Measurements from ENCODE around the gene EMC8.

EMC8 gene

GRCh38 chr16:85761861-85762260 lies 37.5 kb downstream of the EMC8 start:
- no peaks in the 10 kb centered on the region for H3K27me3 ChIP-seq (ENCODE audit: control insufficient read depth, insufficient read depth, low read length)
- H3K9me3 ChIP-seq (ENCODE audit: control insufficient read depth, low read depth, low read length), result no peaks in the 10 kb centered on the region
- no peak overlapping the region for H3K4me3 ChIP-seq (ENCODE audit: low read length)
- H3K4me1 ChIP-seq (ENCODE audit: control insufficient read depth, low read depth, low read length), result peaks cover 6% of the 10 kb centered on the region
- no peak overlapping the region for H3K9ac ChIP-seq (ENCODE audit: low read length)
- H3K27ac ChIP-seq (ENCODE audit: low read length), result no peak overlapping the region
- no peaks in the 10 kb centered on the region for H3K36me3 ChIP-seq (ENCODE audit: control insufficient read depth, low read depth, low read length)

GRCh38 chr16:85759631-85760419 lies 39.5 kb downstream of the EMC8 start:
- no peak overlapping the region for H3K9ac ChIP-seq (ENCODE audit: low read length)
- H3K27me3 ChIP-seq (ENCODE audit: control insufficient read depth, insufficient read depth, low read length), result no peaks in the 10 kb centered on the region
- no peaks in the 10 kb centered on the region for H3K9me3 ChIP-seq (ENCODE audit: control insufficient read depth, low read depth, low read length)
- H3K4me3 ChIP-seq (ENCODE audit: low read length), result no peak overlapping the region
- H3K36me3 ChIP-seq (ENCODE audit: control insufficient read depth, low read depth, low read length), result no peaks in the 10 kb centered on the region
- H3K4me1 ChIP-seq (ENCODE audit: control insufficient read depth, low read depth, low read length), result peaks cover 3% of the 10 kb centered on the region
- H3K27ac ChIP-seq (ENCODE audit: low read length), result no peak overlapping the region

GRCh38 chr16:85759136-85759535 lies 40.2 kb downstream of the EMC8 start:
- Histone ChIP-seq H3K4me3 (ENCODE audit: low read length) (no peak overlapping the region), H3K27ac (ENCODE audit: low read length) (no peak overlapping the region), H3K9ac (ENCODE audit: low read length) (no peak overlapping the region), H3K27me3 (ENCODE audit: control insufficient read depth, insufficient read depth, low read length) (no peaks in the 10 kb centered on the region), H3K4me1 (ENCODE audit: control insufficient read depth, low read depth, low read length) (no peaks in the 10 kb centered on the region), H3K36me3 (ENCODE audit: control insufficient read depth, low read depth, low read length) (no peaks in the 10 kb centered on the region), H3K9me3 (ENCODE audit: control insufficient read depth, low read depth, low read length) (no peaks in the 10 kb centered on the region)

- H3K9ac ChIP-seq (ENCODE audit: low read length), result no peak overlapping the region
- H3K4me3 ChIP-seq (ENCODE audit: low read length), result no peak overlapping the region
- H3K27me3 ChIP-seq (ENCODE audit: control insufficient read depth, insufficient read depth, low read length), result peaks cover 7% of the 10 kb centered on the region
- no peaks in the 10 kb centered on the region for H3K36me3 ChIP-seq (ENCODE audit: control insufficient read depth, low read depth, low read length)
- H3K27ac ChIP-seq (ENCODE audit: low read length), result no peak overlapping the region
- H3K9me3 ChIP-seq (ENCODE audit: control insufficient read depth, low read depth, low read length), result no peaks in the 10 kb centered on the region
- H3K4me1 ChIP-seq (ENCODE audit: control insufficient read depth, low read depth, low read length), result peaks cover 5% of the 10 kb centered on the region
These were observed 42.0 kb downstream of the EMC8 start for GRCh38 chr16:85757341-85757822.

GRCh38 chr16:85755929-85756768 lies 43.2 kb downstream of the EMC8 start:
- Histone ChIP-seq H3K9me3 (ENCODE audit: control insufficient read depth, low read depth, low read length) (no peaks in the 10 kb centered on the region), H3K4me1 (ENCODE audit: control insufficient read depth, low read depth, low read length) (peaks cover 13% of the 10 kb centered on the region), H3K36me3 (ENCODE audit: control insufficient read depth, low read depth, low read length) (no peaks in the 10 kb centered on the region), H3K9ac (ENCODE audit: low read length) (no peak overlapping the region), H3K27ac (ENCODE audit: low read length) (no peak overlapping the region), H3K27me3 (ENCODE audit: control insufficient read depth, insufficient read depth, low read length) (peaks cover 20% of the 10 kb centered on the region), H3K4me3 (ENCODE audit: low read length) (no peak overlapping the region)

GRCh38 chr16:85754413-85754812 lies 44.9 kb downstream of the EMC8 start:
- H3K36me3 ChIP-seq (ENCODE audit: control insufficient read depth, low read depth, low read length), result no peaks in the 10 kb centered on the region
- H3K4me3 ChIP-seq (ENCODE audit: low read length), result no peak overlapping the region
- H3K4me1 ChIP-seq (ENCODE audit: control insufficient read depth, low read depth, low read length), result peaks cover 13% of the 10 kb centered on the region
- H3K9ac ChIP-seq (ENCODE audit: low read length), result no peak overlapping the region
- H3K27ac ChIP-seq (ENCODE audit: low read length), result no peak overlapping the region
- no peaks in the 10 kb centered on the region for H3K9me3 ChIP-seq (ENCODE audit: control insufficient read depth, low read depth, low read length)
- peaks cover 35% of the 10 kb centered on the region for H3K27me3 ChIP-seq (ENCODE audit: control insufficient read depth, insufficient read depth, low read length)

- H3K27me3 ChIP-seq (ENCODE audit: control insufficient read depth, insufficient read depth, low read length), result peaks cover 37% of the 10 kb centered on the region
- H3K4me3 ChIP-seq (ENCODE audit: low read length), result no peak overlapping the region
- H3K36me3 ChIP-seq (ENCODE audit: control insufficient read depth, low read depth, low read length), result no peaks in the 10 kb centered on the region
These were observed 45.4 kb downstream of the EMC8 start for GRCh38 chr16:85753976-85754375.

GRCh38 chr16:85753559-85753958 lies 45.8 kb downstream of the EMC8 start:
- Histone ChIP-seq H3K4me1 (ENCODE audit: control insufficient read depth, low read depth, low read length) (peaks cover 13% of the 10 kb centered on the region), H3K9ac (ENCODE audit: low read length) (no peak overlapping the region), H3K27ac (ENCODE audit: low read length) (no peak overlapping the region), H3K27me3 (ENCODE audit: control insufficient read depth, insufficient read depth, low read length) (peaks cover 37% of the 10 kb centered on the region), H3K4me3 (ENCODE audit: low read length) (no peak overlapping the region), H3K36me3 (ENCODE audit: control insufficient read depth, low read depth, low read length) (no peaks in the 10 kb centered on the region), H3K9me3 (ENCODE audit: control insufficient read depth, low read depth, low read length) (no peaks in the 10 kb centered on the region)

More at GRCh38 chr16:85753976-85754375, 45.4 kb downstream of the EMC8 start:
- Histone ChIP-seq H3K27ac (ENCODE audit: low read length) (no peak overlapping the region), H3K4me1 (ENCODE audit: control insufficient read depth, low read depth, low read length) (peaks cover 13% of the 10 kb centered on the region), H3K9me3 (ENCODE audit: control insufficient read depth, low read depth, low read length) (no peaks in the 10 kb centered on the region), H3K9ac (ENCODE audit: low read length) (no peak overlapping the region)

GRCh38 chr16:85752511-85753420 lies 46.6 kb downstream of the EMC8 start:
- no peak overlapping the region for H3K4me3 ChIP-seq (ENCODE audit: low read length)
- H3K9me3 ChIP-seq (ENCODE audit: control insufficient read depth, low read depth, low read length), result no peaks in the 10 kb centered on the region
- H3K27ac ChIP-seq (ENCODE audit: low read length), result no peak overlapping the region
- H3K4me1 ChIP-seq (ENCODE audit: control insufficient read depth, low read depth, low read length), result peaks cover 13% of the 10 kb centered on the region
- no peak overlapping the region for H3K9ac ChIP-seq (ENCODE audit: low read length)
- peaks cover 37% of the 10 kb centered on the region for H3K27me3 ChIP-seq (ENCODE audit: control insufficient read depth, insufficient read depth, low read length)
- no peaks in the 10 kb centered on the region for H3K36me3 ChIP-seq (ENCODE audit: control insufficient read depth, low read depth, low read length)

- no peak overlapping the region for H3K27ac ChIP-seq (ENCODE audit: low read length)
- H3K27me3 ChIP-seq (ENCODE audit: control insufficient read depth, insufficient read depth, low read length), result peaks cover 37% of the 10 kb centered on the region
- H3K4me3 ChIP-seq (ENCODE audit: low read length), result no peak overlapping the region
- no peak overlapping the region for H3K9ac ChIP-seq (ENCODE audit: low read length)
- H3K4me1 ChIP-seq (ENCODE audit: control insufficient read depth, low read depth, low read length), result peaks cover 19% of the 10 kb centered on the region
- no peaks in the 10 kb centered on the region for H3K36me3 ChIP-seq (ENCODE audit: control insufficient read depth, low read depth, low read length)
- no peaks in the 10 kb centered on the region for H3K9me3 ChIP-seq (ENCODE audit: control insufficient read depth, low read depth, low read length)
These were observed 47.4 kb downstream of the EMC8 start for GRCh38 chr16:85751698-85752501.

Data from iPS-18a (cell line).